HG03342 (cell line): ENCODE measurements around the gene SMIM13.
A peak's percentile ranks its signal among the peaks of the same experiment; 100 is the strongest.

Experiments
- ATAC-seq: cut with Tn5 transposase; IDR thresholded peaks from one replicate; pipeline ENCODE4 v1.9.1; 2021; ENCODE audit warnings: mild to moderate bottlenecking, moderate library complexity; ENCODE audit not compliant: unreplicated experiment

Gene SMIM13

DNA sequence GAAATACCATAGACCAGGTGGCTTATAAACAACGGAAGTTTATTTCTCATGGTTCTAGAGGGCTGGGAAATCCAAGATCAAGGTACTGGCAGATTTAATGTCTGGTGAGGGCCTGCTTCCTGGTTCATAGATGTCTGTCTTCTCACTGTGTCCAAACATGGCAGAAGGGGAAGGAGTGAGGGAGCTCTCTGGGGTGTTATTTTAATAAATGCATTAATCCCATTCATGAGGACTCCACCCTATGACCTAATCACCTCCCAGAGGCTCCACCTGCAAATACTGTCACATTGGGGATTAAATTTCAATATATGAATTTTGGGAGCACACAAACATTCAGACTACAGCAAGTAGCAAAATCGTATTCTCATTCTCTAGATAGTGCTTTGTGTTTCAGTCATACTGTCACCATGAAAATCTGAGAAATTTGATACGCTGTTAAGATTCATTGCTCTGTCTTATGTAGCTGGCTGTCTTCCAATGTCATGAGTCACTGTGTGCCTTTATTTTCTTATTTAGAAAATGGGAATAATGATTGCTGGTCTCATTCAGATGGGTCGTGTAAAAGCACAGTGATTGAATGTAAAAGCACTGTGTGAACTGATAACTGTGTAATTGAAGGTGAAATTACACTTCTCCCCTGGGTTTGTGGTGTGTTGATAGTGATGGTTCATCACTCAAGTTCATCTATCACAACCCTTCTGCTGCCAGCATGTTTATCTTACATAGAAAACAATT is 26.8 kb downstream of the SMIM13 start:
- no peak for ATAC-seq

DNA sequence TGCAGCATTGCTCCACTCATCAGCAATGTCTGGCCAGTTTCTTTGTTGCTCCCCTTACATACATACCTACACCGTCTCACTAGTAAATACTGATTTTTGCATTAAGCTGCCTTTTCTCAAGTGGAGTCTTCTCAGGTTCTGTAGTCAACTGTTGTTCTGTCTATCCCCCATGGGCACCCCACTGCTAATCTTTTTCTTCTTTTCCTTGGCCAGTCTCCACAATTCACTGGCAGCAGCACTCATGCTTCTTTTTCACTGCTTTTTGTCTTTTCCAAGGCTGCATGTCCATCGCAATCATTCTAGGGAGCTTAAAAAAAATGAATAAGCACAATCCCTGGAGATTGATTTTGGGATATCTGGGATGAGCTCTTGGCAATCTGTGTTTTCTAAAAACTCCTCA is 28.2 kb downstream of the SMIM13 start:
- no peak for ATAC-seq

DNA sequence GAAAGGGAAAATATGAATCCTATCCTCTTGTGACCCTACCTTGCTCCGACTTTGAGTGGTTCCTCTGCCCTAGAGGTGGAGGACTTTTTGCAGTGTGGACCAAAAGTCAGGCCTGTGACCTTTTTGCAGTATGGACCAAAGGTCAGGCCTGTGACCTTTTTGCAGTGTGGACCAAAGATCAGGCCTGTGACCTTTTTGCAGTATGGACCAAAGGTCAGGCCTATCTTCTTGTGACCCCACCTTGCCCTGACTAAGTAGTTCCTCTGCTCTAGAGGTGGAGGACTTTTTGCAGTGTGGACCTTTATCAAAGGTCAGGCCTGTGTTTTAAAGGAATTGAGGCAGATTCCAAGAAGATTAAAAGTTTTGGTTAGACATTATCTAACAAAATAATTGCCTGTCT is 28.7 kb downstream of the SMIM13 start:
- ATAC-seq, result no peak

DNA sequence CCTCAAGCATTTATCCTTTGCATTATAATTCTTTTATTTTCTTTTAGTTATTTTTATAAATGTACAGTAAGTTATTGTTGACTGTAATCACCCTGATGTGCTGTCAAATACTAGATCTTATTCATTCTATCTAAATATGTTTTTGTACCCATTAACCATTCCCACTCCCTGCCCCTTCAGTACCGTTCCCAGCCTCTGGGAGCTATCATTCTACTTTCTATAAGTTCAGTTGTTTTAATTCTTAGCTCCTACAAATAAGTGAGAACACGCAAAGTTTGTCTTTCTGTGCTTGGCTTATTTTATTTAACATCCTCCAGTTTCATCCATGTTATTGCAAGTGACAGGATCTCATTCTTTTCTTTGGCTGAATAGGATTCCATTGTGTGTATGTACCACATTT is 30.3 kb downstream of the SMIM13 start:
- no peak for ATAC-seq

DNA sequence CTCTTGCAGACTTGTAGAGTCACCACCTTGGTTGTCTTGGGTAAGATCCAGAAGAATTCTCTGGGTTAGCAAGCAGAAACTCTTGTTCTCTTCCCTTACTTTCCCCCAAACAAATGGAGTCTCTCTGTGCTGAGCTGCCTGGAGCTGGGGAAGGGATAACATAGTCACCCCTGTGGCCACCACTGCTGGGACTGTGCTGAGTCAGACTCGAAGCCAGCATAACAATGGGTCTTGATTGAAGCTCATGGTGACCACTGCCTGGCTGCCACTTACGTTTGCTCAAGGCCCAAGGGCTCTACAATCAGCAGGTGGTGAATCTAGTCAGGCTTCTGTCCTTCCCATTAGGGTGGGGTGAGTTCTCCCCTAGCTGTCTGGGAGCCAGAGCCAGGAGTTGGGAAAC is 33.2 kb downstream of the SMIM13 start:
- no peak for ATAC-seq

DNA sequence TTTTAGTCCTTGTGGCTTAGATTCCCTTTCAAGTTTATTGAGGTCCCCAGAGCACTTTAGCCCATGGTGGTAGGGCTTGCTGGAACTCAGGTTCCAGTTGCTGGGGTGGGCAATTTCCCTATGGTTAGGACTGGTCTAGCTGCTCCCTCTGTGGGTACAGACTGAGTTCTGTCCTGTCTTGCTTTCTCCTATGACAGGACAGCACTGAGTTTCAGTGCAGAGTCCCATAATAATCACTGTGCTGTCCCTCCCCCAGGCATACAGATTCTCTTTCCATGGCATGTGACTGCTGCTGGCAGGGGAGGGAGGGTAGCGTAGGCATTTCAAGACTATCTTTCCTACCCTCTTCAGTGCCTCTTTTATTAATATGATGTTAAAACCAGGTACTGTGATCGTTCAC is 35.0 kb downstream of the SMIM13 start:
- no peak for ATAC-seq

DNA sequence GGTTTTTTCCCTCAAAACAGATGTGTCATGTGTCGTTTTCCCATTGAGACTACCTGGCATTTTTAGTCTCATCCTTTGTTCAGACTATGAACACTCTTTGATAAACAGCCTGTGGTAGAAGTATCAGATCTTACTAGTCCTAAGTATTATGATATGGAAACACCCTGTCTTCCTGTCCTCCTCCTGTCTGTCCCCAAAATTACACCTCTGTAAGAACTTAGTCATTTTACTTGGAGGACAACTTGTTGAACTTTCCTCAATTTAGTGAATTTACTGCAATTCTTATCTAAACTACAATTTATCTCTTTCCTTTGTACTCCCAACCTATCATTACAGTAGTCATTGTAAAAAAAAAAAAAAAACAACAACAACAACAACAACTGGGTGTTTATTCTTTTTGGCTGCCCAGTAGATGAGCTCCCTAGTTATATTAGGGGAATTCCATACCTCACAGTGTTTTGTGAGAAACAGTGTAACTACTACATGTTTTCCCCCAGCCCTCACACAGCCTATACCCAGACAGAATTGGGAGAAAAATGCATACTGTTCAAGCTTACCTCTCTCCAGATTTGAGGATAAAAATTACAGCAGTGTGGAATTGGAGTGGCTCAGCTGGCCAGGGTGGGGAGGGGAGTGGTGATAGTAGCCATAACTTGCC is 36.4 kb downstream of the SMIM13 start:
- ATAC-seq, result no peak

DNA sequence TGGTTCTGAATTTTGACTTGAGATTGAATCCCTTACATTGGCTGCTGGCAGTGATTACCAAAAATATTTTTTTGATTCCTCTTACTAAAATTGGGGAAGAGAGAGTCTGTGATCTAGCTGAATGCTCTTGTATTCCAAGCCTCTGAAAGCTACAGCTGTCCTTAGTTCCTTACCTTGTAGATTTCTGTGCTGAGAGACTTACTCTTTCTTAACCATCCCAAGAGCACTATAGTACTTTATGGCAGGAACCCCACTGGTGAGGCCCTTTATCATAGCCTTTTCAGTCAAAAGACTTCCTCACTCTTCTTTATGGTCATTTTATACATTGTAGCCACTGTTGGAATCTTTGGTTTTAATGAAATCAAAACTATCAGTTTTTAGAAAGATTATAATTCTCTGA is 37.0 kb downstream of the SMIM13 start:
- no peak for ATAC-seq

DNA sequence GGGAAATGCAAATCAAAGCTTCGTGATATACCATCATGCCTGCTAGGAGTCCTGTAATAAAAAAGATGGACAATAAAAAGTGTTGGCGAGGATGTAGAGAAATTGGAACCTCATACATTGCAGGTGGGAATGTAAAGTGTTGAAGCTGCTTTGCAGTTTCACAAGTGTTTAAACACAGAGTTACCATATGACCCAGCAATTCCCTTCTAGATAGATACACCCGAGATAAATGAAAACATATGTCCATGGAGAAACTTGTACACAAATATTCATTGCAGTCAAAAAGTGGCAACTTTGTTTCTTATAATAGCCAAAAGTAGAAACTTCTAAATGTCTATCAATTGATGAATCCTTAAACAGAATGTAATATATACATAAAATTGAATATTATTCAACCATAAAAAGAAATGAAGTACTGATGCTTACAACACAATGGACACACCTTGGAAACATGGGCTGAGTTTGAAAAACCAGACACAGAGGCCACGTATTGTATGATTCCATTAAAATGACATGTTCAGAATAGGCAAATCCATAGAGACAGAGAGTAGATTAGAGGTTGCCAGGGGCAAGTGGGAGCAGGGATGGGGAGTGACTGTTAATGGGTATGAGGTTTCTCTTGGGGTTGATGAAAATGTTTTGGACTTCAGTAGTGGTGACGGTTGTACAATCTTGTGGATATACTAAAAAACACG is 38.7 kb downstream of the SMIM13 start:
- no peak for ATAC-seq

DNA sequence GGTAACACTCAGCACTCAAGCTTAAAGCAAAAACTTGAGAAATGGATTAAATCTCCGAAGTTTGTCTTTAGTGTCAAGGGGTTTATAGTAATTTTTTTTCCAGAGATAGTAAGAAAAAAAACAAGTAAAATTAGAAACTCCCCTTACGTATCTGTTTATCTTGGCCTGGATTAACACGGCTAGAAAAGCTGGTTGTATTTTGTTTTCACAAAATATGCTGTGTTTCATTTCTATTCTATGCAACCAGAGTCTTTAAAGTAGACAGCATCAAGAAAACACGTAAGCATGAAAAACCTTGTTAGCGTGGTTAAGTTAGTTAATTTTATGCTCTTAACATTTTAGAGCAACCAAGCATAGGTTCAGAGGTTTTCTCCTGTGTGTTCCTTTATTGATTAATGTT is 39.6 kb downstream of the SMIM13 start:
- no peak for ATAC-seq

DNA sequence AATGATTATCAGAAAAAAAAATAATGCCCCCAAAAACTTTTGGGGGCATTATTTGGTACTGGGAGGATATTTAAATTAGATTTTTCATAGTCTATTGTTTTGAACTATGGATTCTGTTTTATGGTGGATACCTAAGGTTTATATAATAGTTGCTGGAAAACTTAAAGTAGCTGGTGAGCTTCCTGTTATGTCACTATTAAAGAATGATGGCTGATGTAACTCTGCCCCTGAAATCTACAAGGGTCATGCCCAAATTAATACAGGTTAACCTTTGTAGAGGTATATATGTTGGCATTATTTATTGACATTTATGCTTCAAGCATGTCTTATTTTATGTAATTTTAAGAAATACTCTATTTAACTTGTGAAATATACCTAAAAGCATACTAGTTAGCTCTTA is 43.2 kb downstream of the SMIM13 start:
- no peak for ATAC-seq

DNA sequence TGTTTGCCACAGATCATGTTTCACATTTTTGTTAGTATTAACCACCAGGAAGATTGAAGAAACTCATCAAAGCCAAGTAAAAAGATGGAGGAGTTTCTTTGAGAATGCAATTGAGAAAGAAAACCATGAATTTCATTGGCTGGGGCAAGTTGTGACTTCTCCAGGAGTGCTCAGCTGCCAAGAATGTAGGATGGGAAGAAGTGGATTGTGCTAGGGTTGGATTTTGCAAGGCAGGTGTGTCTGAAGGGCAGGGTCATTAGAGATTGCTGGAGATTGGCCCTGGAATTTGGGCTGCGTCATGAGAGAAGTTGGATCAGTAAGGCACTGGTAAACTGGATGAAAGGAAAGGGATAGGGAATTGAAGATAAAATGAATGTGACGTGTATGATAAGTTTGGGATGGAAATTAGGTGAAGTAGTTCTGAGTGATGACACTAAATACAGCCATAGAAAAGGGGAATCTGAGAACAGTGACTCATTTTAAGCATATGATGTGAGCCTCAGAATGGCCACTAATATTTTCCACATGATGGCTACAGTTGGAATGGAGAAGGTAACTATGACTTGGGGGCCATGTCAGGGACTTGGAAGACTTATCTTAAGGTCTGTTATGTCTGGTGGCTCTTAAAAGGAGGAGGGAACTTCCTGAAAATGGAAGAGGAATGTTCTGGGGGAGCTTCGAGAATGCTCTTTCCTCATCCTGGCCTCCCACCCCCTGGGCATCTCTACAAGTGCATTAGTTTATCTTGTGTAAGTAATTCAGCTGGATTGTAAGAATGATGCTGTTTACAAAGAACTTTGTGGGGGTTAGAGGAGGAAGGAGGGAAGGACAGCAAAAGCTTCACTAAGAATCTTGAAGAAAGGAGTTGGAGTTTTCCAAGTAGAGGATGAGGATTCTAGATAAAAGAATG is 45.7 kb downstream of the SMIM13 start:
- ATAC-seq, result peak; percentile 48

DNA sequence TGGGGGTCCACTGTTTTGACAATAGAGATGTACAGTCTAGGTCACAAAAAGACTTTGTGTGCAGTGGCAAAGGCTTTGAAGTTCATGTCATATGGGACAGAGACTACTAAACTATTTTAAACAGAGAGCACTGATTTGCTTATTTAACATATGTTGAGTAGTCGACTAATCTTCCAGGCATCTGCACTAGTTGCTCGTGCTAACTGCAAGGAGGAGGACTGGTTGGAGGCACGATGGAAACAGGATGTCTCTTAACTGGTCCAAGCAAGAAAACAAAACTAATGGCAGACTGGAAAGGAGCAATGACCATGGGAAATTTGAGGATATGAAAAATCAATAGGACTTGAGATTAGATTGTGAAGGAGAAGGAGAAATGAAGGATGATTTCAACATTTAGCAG is 46.4 kb downstream of the SMIM13 start:
- no peak for ATAC-seq

DNA sequence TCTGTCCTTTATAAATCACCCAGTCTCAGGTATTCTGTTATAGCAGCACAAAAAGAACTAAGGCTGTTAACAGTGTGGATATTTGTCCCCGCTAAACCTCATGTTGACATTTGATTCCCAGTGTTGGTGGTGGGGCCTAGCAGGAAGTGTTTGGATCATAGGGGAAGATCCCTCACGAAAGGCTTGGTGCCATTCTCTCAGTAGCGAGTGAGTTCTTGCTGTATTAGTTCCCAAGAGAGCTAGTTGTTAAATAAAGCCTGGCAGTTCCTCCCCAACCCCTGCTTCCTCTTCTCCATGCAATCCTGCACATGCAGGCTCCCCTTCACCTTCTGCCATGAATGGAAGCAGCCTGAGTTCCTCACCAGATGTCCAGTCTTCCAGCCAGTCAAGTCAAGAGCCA is 47.7 kb downstream of the SMIM13 start:
- no peak for ATAC-seq

DNA sequence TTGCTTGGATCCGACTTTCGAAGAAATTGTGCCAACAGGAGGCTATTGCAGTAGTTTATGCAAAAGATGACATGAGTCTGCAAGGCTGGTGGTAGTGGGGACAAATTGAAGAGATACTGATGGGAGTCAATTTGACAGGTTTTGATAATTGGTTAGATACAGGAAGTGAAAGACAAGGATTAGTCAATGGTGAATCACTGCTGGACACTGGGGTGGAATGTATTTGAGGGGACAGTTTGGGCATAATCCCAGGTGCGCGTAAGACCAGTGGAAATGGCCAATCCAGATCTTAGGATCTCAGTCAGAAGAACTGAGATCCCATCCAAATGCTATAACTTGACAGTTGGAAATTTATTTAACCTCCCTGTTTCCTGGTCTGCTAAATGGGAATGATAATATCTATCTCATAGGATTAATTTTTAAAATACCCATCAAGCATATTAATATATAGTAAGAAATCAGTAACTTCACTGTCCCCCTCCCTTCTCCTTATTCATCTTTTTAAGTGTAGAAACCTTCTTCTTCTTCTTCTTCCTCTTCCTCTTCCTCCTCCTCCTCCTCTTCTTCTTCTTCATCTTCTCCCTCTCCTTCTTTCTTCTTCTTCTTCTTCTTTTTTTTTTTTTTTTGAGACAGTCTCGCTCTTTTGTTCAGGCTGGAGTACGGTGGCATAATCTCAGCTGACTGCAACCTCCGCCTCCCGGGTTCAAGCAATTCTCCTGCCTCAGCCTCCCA is 48.8 kb downstream of the SMIM13 start:
- no peak for ATAC-seq

DNA sequence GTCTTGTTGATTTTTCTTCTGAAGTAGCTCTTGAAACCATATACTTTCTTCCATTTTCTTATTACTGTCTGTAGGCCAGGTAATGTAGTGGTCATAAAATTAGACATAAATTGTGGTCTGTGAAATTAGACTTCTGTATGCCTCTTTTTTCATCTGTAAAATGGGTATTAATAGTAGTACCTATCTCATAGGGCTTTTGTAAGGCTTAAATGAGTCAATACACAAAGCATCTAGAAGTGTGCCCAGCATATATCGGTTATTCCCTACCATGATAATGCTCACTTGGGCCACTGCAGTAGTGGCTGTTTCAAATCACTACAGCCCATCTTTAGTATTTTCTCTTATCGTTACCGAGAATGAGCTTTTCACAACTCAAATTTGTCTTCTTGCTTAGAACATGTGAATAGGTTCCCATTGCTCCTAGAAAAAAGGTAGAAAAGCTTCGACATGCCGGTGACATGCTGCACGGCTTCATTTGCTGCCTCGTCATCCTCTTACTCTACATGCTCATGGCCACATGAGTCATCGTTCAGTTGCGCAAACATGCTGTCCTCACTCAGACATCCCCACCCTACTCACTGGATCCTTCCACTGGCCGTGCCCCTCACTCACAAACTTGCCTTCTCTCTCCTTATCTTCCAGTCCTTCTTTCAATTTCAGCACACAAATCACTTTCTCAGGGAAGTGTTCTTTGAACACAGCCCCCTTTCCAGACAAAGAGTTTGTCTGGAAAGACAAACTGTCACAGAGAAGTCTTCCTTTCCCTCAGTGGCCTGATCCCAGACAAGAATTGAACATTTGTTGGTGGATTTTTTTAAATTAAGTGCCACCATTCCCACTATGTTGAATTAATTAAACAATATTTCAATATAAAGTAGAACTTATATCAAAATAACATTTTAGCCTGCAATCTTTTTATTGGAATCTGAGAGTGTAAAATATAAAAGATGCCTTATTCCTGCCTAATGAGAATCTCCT is 50.0 kb downstream of the SMIM13 start:
- no peak for ATAC-seq

DNA sequence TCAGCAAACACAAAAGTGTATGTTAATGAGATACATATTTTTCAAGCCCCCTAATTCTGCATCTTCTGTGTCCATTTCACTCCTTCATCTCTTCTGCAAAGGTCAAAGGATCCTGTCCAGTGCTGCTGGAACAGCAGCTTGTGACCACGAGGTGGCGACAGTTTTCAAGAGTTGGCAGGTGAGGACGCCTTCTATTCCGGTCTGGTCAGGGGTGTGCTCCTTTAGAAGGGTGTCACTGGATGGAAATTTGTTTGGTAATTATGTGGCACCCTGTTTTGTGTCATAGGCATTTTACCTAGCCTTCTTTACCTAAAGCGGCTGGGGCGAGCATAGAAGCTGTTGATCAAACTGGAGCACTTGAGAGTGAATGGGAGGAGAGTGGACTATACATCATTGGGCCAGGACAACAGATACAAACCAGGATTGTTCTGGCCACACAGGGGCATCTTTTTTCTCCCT is 50.8 kb downstream of the SMIM13 start:
- ATAC-seq, result peak; percentile 85

DNA sequence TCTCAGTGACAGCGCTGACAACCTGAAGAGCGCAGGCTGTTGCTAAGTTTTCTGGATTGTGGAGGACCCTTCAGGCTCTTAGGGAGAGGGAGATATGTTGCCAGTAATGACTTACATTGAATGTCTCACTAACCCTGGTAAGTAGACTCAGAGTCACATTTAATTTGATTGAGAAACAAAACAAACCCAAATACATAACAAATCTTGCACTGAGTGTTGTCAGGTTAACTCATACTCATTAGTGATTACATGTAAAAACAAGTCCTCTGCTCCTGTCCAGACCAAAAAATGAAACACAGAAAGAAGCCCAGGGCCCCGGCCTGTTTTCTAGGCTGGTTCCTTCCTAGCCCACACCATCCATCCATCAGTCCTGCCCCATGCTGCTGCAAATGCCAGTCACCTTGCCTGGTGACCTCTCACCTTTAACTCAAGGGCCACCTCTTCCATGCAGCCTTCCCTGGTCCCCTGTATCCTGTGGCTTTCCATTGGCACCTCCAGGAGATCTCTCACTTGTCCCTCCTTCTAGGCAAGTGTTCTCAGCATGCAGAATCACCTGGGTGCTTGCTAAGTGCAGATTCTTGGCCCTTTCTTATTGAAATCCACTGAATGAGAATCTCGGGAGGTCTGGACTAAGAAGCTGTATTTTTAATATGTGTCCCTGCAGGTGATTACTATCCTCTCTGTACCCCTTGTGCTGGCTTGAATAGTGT is 52.6 kb downstream of the SMIM13 start:
- no peak for ATAC-seq

DNA sequence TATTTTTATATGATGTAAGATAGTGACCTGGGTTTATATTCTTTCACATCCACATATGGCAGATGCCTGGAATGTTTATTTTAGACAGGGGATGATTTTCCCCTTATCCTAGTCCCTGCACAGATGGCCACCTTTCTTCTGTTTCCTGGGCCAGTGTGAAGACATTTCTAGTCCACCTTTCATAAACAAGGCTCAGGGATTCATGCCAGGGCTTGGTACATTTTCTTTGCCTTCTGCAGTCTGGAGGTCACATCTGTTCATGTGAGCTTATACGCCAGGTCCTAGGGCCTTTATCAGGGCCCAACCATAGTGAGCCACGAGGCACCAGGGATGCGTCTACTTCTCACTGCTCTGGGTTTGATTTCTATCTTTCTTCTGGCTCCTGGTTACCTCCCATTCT is 55.9 kb downstream of the SMIM13 start:
- no peak for ATAC-seq
